Sigmoid colon (tissue), 7 donors: ENCODE data around the gene KLRB1. TPM values are rescaled to one million over a fixed set of nuclear protein-coding genes. Genes with fewer than 3 reads are reported as not detected.
"Not testable (repeated sequence)": the region's sequence is repeated elsewhere in the genome, so short reads cannot be mapped to it uniquely, and the experiment has no call there.

Experiments
- DNase-seq: peaks from one replicate; pipeline ENCODE4 v3.0.0-alpha.2; 2019
- H3K27ac ChIP-seq, 4 donors: fragments of 200-600 bp; sonication (generic); one replicate each; pipeline ENCODE4 v1.5.1; 2016 to 2019; ENCODE audit warnings: mild to moderate bottlenecking in 1 of 4
- H3K27me3 ChIP-seq, 3 donors: fragments of 200-600 bp; sonication (generic); one replicate each; pipeline ENCODE4 v1.5.1; 2019; ENCODE audit warnings: mild to moderate bottlenecking in 1 of 3
- H3K36me3 ChIP-seq, 4 donors: fragments of 200-600 bp; sonication (generic); one replicate each; pipeline ENCODE4 v1.5.1; 2016 to 2019
- H3K4me1 ChIP-seq, 4 donors: fragments of 200-600 bp; sonication (generic); one replicate each; pipeline ENCODE4 v1.5.1; 2017 to 2019
- H3K4me3 ChIP-seq, 4 donors: fragments of 200-600 bp; sonication (generic); one replicate each; pipeline ENCODE4 v1.5.1; 2017 to 2019; ENCODE audit warnings: mild to moderate bottlenecking in 2 of 4, moderate library complexity in 1 of 4
- H3K9me3 ChIP-seq, 4 donors: fragments of 200-600 bp in 3 of 4; sonication (generic) in 3 of 4; one replicate each; pipeline versions ENCODE4 v1.5.1 to v1.6.1; 2013 to 2019
- CTCF ChIP-seq, 4 experiments: fragments of 450-650 bp in 3 of 4; fragments of 200-600 bp in 1 of 4; IDR thresholded peaks; one replicate each; pipeline ENCODE4 v1.5.1; 2016 to 2019; ENCODE audit warnings: antibody characterized with exemption in 4 of 4, mild to moderate bottlenecking in 3 of 4, moderate library complexity in 2 of 4
- EP300 ChIP-seq, 4 donors: sonication (generic); formaldehyde crosslinking; IDR thresholded peaks; one replicate each; pipeline ENCODE4 v1.6.1; 2017; ENCODE audit warnings: antibody characterized with exemption in 4 of 4
- POLR2A ChIP-seq, 2 donors: fragments of 450-650 bp; IDR thresholded peaks; one replicate each; pipeline ENCODE4 v1.6.1; 2016; ENCODE audit warnings: antibody characterized with exemption in 2 of 2, mild to moderate bottlenecking in 2 of 2, moderate library complexity in 2 of 2
- POLR2AphosphoS5 ChIP-seq, 4 donors: sonication (generic); formaldehyde crosslinking; IDR thresholded peaks; one replicate each; pipeline ENCODE4 v1.6.1; 2017; ENCODE audit warnings: antibody characterized with exemption in 4 of 4
- WGBS, 2 donors: extraction: QIAGEN DNeasy Blood & Tissue Kit; methylation state at CpG; one replicate each; pipeline ENCODE4 v1.1.7; 2013; 5-methylcytosine and 5-hydroxymethylcytosine counted together
- intact Hi-C: fragments of 100-400 bp; cut with DNase I; formaldehyde crosslinking; loops from one replicate; pipeline ENCODE4 v1.15.1; 2023
- polyA plus RNA-seq, 3 donors: library from polyadenylated mRNA; stranded (reverse); fragments of 200-250 nt; gene quantifications; one replicate each; pipeline ENCODE4 v1.2.3, GENCODE V29; 2013
- total RNA-seq, 4 donors: library from RNA; depleted of rRNA; stranded (reverse); fragments of >200 nt; gene quantifications; one replicate each; pipeline ENCODE4 v1.1.0, GENCODE V29; 2016
- donor health status: healthy with polysubstance abuse.
- donor health status: Bipolar disorder and iron deficiency.
- donor health status: healthy.

KLRB1 gene
- total and polyA plus RNA-seq, 7 donors: 0.49 to 3.6 (median 1.4) TPM; not detected in 1

- Histone ChIP-seq H3K36me3 (no peaks in the 10 kb centered on the region), H3K4me1 (no peaks in the 10 kb centered on the region), H3K27ac (no peak overlapping the region), H3K9me3 (peaks cover 0 to 5% (median 0%) of the 10 kb centered on the region in 4 donors), H3K4me3 (no peak overlapping the region), H3K27me3 (no peaks in the 10 kb centered on the region)
- WGBS, 2 donors: 69 to 92% methylated on average over 2 of the region's 2 CpGs
- no peak for DNase-seq
- TF ChIP-seq POLR2AphosphoS5 (IDR thresholded peaks at IDR 0.05) (no peak), POLR2A (IDR thresholded peaks at IDR 0.05) (no peak), EP300 (IDR thresholded peaks at IDR 0.05) (no peak), CTCF (IDR thresholded peaks at IDR 0.05) (no peak)
- intact Hi-C loops: no loop called here
Measured at GRCh38 chr12:9626821-9627220, 19.1 kb upstream of the KLRB1 start.

GRCh38 chr12:9626291-9626690, 18.6 kb upstream of the KLRB1 start:
- no peak for DNase-seq
- Histone ChIP-seq H3K9me3 (peaks cover 0 to 5% (median 0%) of the 10 kb centered on the region in 4 donors), H3K27ac (no peak overlapping the region), H3K4me3 (no peak overlapping the region), H3K36me3 (no peaks in the 10 kb centered on the region), H3K27me3 (no peaks in the 10 kb centered on the region), H3K4me1 (no peaks in the 10 kb centered on the region)
- intact Hi-C loops: no loop called here
- TF ChIP-seq POLR2A (IDR thresholded peaks at IDR 0.05): no peak
- no peak for TF ChIP-seq CTCF (IDR thresholded peaks at IDR 0.05)
- no peak for TF ChIP-seq EP300 (IDR thresholded peaks at IDR 0.05)
- no peak for TF ChIP-seq POLR2AphosphoS5 (IDR thresholded peaks at IDR 0.05)

GRCh38 chr12:9625019-9625418, 17.3 kb upstream of the KLRB1 start:
- no peak for TF ChIP-seq POLR2A (IDR thresholded peaks at IDR 0.05)
- TF ChIP-seq POLR2AphosphoS5 (IDR thresholded peaks at IDR 0.05): no peak
- TF ChIP-seq CTCF (IDR thresholded peaks at IDR 0.05): no peak
- TF ChIP-seq EP300 (IDR thresholded peaks at IDR 0.05): no peak
- Histone ChIP-seq H3K27me3 (no peaks in the 10 kb centered on the region), H3K27ac (no peak overlapping the region), H3K4me1 (no peaks in the 10 kb centered on the region), H3K4me3 (no peak overlapping the region), H3K9me3 (peaks cover 0 to 5% (median 0%) of the 10 kb centered on the region in 4 donors), H3K36me3 (no peaks in the 10 kb centered on the region)
- no peak for DNase-seq
- intact Hi-C loops: no loop called here
- WGBS, 2 donors: 96 to 99% methylated on average over 3 of the region's 3 CpGs

- intact Hi-C loops: no loop called here
- Histone ChIP-seq H3K27me3 (no peaks in the 10 kb centered on the region), H3K36me3 (no peaks in the 10 kb centered on the region), H3K9me3 (no peaks in the 10 kb centered on the region), H3K4me1 (no peaks in the 10 kb centered on the region), H3K4me3 (no peak overlapping the region), H3K27ac (no peak overlapping the region)
- no peak for DNase-seq
- WGBS, 2 donors: 91 to 93% methylated on average over 6 of the region's 6 CpGs
- TF ChIP-seq CTCF (IDR thresholded peaks at IDR 0.05): no peak
- TF ChIP-seq POLR2A (IDR thresholded peaks at IDR 0.05): no peak
- TF ChIP-seq POLR2AphosphoS5 (IDR thresholded peaks at IDR 0.05): no peak
Measured at GRCh38 chr12:9619411-9620179, 11.9 kb upstream of the KLRB1 start.

GRCh38 chr12:9618906-9619305, 11.2 kb upstream of the KLRB1 start:
- WGBS, 2 donors: 86 to 92% methylated on average over 1 of the region's 1 CpG
- DNase-seq, H3K9me3 ChIP-seq, H3K4me1 ChIP-seq, H3K27ac ChIP-seq, H3K4me3 ChIP-seq, H3K27me3 ChIP-seq, intact Hi-C loops, H3K36me3 ChIP-seq: not testable (repeated sequence)
